Measurements from ENCODE around the gene ABTB2. TPM values are rescaled to one million over a fixed set of nuclear protein-coding genes. Genes with fewer than 3 reads are reported as not detected.

Gene ABTB2
- 2.8 and 5.7 TPM in 2 replicates for total RNA-seq

GRCh38 chr11:34357701-34358257, at the start of gene ABTB2:
TSS of gene ABTB2 (minus strand) at chr11:34358010.

DNA sequence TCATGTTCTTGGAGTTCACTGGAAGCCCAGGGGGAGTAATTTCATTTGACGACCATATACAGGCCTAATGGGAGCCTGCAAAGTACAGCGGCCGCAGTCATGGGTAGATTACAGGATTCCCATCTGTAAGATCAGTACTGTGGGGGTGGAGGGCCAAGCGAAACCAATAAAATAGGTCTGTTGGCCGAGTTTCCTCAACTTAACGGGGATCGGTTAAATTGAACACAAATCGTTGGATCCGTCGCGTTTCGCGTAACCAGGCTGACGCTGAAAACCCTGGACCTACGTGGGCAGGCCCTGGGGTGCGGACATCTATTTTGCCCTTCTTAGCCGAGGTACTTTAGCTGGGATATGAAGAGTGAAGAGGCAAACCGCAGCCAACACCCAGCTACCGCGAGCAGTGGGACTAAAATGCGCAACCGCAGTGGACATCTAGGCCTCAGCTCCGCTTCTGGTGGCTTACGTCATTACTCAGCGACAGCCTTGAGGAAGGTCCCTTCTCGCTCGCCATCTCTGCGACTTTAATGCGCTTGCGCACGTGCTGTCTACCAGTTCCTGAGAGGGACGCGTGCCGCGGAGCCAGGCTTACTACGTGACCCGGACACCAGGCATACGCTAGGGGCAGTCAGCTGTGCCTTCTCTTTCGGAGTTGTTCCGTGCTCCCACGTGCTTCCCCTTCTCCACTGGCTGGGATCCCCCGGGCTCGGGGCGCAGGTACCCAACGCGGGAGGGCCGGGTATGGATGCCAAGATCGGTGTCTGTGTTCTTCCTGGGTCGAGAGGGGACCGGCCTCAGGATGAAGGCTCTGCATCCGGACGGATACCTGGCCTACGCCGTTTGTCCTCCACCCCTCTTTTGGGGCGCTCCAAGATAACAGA, 252.5 kb downstream of the ABTB2 start, which contains the start of gene NAT10:
Gene NAT10 (plus strand): TSS at position 551 of the 878 bp plus-strand sequence. CDS start 2,597 bp downstream, outside the sequence.

Other genes starting within 250 kb of the ABTB2 start
- 64.2 and 99.2 TPM in 2 replicates for gene CAT, start 80.9 kb upstream of the ABTB2 start, total RNA-seq
- 0.12 TPM in 1 of 2 replicates, not detected in the other for gene ELF5, start 155.8 kb upstream of the ABTB2 start, total RNA-seq